NCI-H187 treated with DMSO at 0.1 percent for 48 hours (cell line): ENCODE results near the gene DRAXIN.

Experiments
- DNase-seq: peaks from one replicate; lab custom pipeline; 2025; lab: John Stamatoyannopoulos, UW

Gene DRAXIN

GRCh38 chr1:11657654-11658053 is 33.9 kb upstream of the DRAXIN start:
- DNase-seq: no peak

GRCh38 chr1:11658542-11658941 is 33.0 kb upstream of the DRAXIN start:
- DNase-seq: no peak

GRCh38 chr1:11659748-11660147 is 31.8 kb upstream of the DRAXIN start:
- no peak for DNase-seq

GRCh38 chr1:11661103-11661502 is 30.4 kb upstream of the DRAXIN start:
- DNase-seq: no peak

- no peak for DNase-seq
Measured at GRCh38 chr1:11664336-11665065, 27.0 kb upstream of the DRAXIN start.

- no peak for DNase-seq
Measured at GRCh38 chr1:11668516-11668915, 23.0 kb upstream of the DRAXIN start.

GRCh38 chr1:11670747-11671146 is 20.8 kb upstream of the DRAXIN start:
- DNase-seq: no peak

GRCh38 chr1:11671205-11671543 is 20.3 kb upstream of the DRAXIN start:
- DNase-seq: no peak

GRCh38 chr1:11671544-11672286 is 19.8 kb upstream of the DRAXIN start:
- no peak for DNase-seq

GRCh38 chr1:11673089-11673769 is 18.3 kb upstream of the DRAXIN start:
- no peak for DNase-seq

GRCh38 chr1:11674488-11674887 is 17.0 kb upstream of the DRAXIN start:
- DNase-seq: no peak

GRCh38 chr1:11675325-11675724 is 16.2 kb upstream of the DRAXIN start:
- no peak for DNase-seq

GRCh38 chr1:11676386-11677103 is 15.0 kb upstream of the DRAXIN start:
- DNase-seq: no peak

- DNase-seq: no peak
Measured at GRCh38 chr1:11678442-11678841, 13.1 kb upstream of the DRAXIN start.

GRCh38 chr1:11680270-11681070 is 11.0 kb upstream of the DRAXIN start:
- DNase-seq: no peak

- no peak for DNase-seq
Measured at GRCh38 chr1:11681071-11681771, 10.3 kb upstream of the DRAXIN start, which contains the start of gene MAD2L2. Gene MAD2L2 (minus strand): TSS chr1:11681148. CDS start chr1:11680601, 547 bp downstream.

- no peak for DNase-seq
Measured at GRCh38 chr1:11682287-11682771, 9.2 kb upstream of the DRAXIN start.

GRCh38 chr1:11682799-11683198 is 8.7 kb upstream of the DRAXIN start:
- DNase-seq: no peak

- no peak for DNase-seq
Measured at GRCh38 chr1:11684070-11684469, 7.4 kb upstream of the DRAXIN start.

- DNase-seq: no peak
Measured at GRCh38 chr1:11685210-11685752, 6.2 kb upstream of the DRAXIN start.
